ENCODE measurements around the gene ZNF205.

- TF ChIP-seq CTCF (IDR thresholded peaks at IDR 0.05) = peak in 4 of 5 experiments; percentile 28 to 39 (median 32)
- no peak for TF ChIP-seq POLR2A (IDR thresholded peaks at IDR 0.05)
- no peak for TF ChIP-seq EP300 (IDR thresholded peaks at IDR 0.05)
Measured at GRCh38 chr16:3101018-3101840, 11.2 kb upstream of the ZNF205 start.
